Measurements from ENCODE around the gene SIN3B.
"Not testable (repeated sequence)": the region's sequence is repeated elsewhere in the genome, so short reads cannot be mapped to it uniquely, and the experiment has no call there.

The SIN3B gene

DNA sequence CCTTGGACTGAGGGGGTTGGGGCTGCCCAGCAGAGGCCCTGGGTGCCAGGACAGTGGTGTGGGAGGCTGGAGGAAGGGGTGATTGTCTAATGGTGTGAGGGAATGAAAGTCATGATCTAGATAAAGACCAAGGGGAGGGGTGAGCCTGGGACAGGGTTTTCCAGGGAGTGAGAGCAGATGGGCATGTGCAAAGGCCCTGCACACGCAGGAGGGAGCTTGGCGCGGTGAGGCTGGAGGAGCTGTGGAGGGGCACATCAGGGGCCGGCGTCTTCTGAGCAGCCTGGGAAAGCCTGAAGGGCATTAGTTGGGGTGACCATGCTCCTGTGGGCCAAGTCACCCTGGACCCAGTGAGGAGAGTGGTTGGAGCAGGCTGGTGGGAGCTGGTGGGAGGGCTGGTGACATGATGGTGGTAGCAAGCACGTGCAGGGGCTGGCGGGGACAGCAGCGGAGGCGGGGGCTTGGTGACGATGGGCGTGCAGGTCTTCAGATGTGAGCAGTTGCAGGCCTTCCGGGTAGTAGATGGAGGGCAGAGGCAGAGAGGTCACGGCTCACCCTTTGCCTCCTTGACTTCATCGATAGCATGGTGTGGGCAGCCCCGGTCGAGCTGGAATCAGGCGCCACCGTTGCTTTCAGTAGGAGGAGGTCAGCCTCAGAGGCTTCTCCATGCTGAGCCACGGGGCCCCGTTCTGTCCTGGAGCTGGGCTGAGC lies 39.4 kb downstream of the SIN3B start:
- in situ Hi-C loops (cut with MboI; ENCODE audit: low sequenced_read_pairs) = no loop called here

DNA sequence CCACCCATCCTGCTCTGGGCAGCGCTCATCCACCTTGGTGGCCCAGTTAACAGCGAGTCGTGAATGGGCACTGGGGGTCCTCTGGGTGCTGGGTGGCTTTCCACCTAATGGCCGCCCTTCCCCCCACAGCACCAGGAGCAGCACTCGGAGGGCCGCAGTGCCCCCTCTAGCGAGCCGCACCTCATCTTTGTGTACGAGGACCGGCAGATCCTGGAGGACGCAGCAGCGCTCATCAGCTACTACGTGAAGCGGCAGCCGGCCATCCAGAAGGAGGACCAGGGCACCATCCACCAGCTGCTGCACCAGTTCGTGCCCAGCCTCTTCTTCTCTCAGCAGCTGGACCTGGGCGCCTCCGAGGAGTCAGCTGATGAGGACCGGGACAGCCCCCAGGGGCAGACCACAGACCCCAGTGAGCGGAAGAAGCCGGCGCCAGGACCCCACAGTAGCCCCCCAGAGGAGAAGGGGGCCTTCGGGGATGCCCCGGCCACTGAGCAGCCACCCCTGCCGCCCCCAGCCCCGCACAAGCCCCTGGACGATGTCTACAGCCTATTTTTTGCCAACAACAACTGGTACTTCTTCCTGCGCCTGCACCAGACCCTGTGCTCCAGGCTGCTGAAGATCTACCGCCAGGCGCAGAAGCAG lies 40.3 kb downstream of the SIN3B start:
- in situ Hi-C loops (cut with MboI; ENCODE audit: low sequenced_read_pairs) = no loop called here

DNA sequence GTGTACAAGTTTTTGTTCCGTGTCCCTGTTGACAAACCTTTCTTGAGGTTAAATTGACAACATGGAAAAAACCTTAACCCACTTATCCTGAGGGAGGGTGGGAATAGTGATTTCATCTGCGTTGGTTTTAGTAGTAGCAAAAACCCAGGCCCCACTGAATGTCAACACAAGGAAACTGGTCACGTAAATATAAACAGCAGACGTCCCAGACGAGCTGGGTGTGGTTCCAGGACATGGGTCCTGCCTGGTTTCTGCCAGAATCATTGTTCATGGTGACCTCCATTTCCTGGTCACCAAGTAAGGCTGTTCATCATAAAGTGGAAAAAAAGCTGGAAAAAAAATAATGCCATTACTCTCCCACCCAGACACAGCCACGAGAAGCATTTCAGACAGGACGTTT lies 42.7 kb downstream of the SIN3B start:
- in situ Hi-C loops (cut with MboI; ENCODE audit: low sequenced_read_pairs) = no loop called here

DNA sequence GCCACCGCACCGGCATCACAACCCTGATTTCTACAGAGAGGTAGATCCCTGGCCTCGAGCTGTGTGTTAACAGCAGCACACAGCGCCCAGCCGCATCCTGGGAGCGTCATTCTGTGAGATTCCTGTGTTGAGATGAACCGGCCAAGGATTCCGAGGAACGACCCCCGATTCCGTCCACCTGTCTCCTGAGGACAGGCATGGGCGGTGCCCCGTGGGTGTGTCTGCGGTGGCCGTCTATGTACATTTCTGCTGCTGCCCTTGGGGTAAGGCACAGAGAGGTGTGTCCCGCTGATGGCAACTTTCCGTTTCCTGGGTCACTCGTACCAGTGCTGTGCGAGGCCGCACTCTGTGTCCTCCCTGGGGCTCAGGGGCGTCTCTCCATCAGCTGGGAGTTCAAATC lies 43.5 kb downstream of the SIN3B start:
- in situ Hi-C loops (cut with MboI; ENCODE audit: low sequenced_read_pairs) = no loop called here

DNA sequence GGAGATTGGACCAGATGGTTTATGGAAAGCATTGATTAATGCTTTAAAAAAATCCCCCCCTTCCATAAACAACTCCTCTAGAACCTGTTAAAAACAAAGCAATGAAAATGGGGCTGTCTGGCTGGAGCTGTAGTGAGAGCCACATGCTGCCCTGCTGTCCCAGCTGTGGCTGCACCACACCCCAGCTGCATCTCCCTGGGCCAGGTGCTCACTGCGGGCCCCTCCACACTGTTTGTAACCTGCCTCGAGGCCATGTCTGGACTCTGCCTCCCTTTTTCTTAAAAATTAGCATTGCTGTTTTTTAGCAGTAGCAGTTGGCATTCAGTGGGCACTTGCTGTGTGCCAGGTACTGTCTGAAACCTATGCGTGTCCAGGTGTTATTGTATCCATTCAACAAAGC lies 44.4 kb downstream of the SIN3B start:
- in situ Hi-C loops (cut with MboI; ENCODE audit: low sequenced_read_pairs) = no loop called here

DNA sequence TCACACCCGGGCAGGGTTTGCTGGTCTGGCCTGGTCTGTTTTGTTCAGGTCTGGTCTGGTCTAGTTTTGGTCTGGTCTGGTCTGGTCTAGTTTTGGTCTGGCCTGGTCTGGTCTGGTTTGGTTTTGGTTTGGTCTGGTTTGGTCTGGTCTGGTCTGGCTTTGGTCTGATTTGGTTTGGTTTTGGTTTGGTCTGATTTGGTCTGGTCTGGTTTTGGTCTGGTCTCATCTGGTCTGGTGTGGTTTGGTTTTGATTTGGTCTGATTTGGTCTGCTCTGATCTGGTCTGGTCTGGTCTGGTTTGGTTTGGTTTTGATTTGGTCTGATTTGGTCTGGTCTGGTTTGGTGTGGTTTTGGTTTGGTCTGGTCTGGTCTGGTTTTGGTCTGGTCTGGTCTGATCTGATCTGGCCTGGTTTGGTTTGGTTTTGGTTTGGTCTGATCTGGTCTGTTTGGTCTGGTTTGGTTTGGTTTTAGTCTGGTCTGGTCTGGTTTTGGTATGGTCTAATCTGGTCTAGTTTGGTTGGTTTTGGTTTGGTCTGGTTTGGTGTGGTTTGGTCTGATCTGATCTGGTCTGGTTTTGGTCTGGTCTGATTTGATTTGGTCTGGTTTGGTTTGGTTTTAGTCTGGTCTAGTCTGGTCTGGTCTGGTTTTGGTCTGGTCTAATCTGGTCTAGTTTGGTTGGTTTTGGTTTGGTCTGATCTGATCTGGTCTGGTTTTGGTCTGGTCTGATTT lies 45.2 kb downstream of the SIN3B start:
- in situ Hi-C loops (cut with MboI; ENCODE audit: low sequenced_read_pairs) = no loop called here

DNA sequence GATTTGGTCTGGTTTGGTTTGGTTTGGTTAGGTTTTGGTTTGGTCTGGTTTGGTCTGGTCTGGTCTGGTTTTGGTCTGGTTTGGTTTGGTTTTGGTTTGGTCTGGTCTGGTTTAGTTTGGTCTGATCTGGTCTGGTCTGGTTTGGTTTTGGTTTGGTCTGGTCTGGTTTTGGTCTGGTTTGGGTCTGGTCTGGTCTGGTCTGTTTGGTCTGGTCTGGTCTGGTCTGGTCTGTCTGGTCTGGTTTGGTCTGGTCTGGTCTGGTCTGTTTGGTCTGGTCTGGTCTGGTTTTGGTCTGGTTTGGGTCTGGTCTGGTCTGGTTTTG lies 45.7 kb downstream of the SIN3B start:
- in situ Hi-C loops (cut with MboI; ENCODE audit: low sequenced_read_pairs) = not testable (repeated sequence)

DNA sequence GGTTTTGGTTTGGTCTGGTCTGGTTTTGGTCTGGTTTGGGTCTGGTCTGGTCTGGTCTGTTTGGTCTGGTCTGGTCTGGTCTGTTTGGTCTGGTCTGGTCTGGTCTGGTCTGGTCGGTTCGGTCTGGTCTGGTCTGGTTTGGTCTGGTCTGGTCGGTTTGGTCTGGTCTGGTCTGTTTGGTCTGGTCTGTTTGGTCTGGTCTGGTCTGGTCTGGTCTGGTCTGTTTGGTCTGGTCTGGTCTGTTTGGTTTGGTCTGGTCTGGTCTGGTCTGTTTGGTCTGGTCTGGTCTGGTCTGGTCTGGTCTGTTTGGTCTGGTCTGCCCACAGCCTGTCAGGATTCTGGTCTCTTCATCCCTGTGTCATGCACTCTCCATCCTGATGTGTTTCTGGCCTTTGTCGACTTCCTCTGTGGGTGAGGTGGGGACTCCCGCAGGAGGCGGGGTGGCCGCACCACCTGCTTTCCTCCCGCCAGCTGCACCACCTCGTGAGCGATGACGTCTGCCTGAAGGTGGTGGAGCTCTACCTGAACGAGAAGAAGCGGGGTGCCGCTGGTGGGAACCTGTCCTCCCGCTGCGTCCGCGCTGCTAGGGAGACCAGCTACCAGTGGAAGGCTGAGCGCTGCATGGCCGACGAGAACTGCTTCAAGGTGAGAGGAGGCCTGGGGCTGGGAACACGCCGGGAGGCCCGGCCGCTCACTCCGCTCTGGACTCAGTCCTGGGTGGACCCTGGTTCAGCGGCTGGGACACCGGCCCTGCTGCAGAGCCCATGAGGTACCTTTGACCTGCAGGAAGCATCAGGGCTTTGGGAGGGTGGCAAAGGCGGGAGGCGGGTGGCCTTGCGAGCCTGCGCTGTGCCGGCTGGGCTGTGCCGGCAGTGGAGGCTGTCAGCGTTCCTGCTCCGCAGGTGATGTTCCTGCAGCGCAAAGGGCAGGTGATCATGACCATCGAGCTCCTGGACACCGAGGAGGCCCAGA lies 46.7 kb downstream of the SIN3B start:
- in situ Hi-C loops (cut with MboI; ENCODE audit: low sequenced_read_pairs) = no loop called here

DNA sequence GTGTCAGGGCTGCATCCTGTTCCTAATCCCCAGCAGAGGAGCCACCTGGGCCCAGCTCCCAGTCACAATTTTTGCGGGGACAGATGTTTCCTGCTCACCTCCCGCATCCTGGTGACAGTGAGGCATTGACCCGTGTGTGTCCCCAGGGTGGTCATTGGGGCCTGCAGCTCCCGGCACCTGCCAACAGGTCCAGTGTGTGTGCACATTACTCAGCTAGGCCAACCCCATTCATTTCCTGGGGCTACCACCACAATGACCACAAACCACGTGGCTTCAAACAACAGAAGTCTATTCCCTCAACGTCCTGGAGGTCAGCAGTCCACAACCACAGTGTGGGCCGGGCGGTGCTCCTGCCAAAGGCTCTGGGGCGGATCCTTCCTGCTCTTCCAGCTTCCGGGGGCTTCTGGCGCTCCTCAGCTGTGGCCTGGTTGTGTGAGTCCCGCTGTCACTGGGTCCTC lies 47.7 kb downstream of the SIN3B start:
- in situ Hi-C loops (cut with MboI; ENCODE audit: low sequenced_read_pairs) = no loop called here

DNA sequence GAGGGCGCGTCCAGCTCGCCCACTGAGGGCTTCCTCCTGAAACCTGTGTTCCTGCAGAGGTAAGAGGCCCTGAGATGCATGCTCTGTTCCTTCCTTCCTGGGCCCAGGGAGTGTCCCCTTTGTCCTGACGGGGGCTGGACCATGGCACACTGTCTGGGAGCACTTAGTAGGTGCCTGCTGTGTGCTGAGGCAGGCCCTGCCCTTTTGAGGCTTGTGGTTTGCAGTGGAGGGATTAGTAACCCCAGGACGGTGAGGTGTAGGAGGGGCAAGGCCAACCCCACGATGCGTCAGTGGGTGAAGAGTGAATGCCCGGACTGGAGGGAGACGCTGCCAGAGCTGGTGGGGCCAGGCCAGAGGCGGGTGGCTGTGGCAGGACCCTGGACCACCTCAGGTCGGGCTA lies 48.4 kb downstream of the SIN3B start:
- in situ Hi-C loops (cut with MboI; ENCODE audit: low sequenced_read_pairs) = no loop called here

DNA sequence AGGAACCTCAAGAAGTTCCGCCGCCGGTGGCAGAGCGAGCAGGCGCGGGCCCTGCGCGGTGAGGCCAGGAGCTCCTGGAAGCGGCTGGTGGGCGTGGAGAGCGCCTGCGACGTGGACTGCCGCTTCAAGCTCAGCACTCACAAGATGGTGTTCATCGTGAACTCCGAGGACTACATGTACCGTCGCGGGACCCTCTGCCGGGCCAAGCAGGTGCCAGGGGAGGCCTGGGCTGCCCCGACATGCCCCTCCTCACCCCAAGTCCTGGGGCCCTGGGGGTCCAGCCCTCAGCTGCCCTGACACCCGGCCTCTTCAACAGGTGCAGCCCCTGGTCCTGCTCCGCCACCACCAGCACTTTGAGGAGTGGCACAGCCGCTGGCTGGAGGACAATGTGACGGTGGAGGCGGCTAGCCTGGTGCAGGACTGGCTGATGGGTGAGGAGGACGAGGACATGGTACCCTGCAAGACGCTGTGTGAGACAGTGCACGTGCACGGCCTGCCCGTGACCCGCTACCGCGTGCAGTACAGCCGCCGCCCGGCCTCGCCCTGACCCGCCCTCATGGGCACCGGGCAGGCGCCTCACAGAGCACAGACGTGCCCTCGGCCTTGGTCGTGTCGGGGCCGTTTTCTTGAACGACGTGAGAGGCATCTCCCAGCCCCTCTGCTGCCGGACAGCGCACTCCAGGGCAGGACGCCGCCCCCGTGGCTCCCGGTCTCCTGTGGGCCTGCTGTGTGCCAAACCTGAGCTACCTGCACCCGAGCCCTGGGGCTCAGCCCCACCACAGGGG lies 49.2 kb downstream of the SIN3B start:
- in situ Hi-C loops (cut with MboI; ENCODE audit: low sequenced_read_pairs) = no loop called here

DNA sequence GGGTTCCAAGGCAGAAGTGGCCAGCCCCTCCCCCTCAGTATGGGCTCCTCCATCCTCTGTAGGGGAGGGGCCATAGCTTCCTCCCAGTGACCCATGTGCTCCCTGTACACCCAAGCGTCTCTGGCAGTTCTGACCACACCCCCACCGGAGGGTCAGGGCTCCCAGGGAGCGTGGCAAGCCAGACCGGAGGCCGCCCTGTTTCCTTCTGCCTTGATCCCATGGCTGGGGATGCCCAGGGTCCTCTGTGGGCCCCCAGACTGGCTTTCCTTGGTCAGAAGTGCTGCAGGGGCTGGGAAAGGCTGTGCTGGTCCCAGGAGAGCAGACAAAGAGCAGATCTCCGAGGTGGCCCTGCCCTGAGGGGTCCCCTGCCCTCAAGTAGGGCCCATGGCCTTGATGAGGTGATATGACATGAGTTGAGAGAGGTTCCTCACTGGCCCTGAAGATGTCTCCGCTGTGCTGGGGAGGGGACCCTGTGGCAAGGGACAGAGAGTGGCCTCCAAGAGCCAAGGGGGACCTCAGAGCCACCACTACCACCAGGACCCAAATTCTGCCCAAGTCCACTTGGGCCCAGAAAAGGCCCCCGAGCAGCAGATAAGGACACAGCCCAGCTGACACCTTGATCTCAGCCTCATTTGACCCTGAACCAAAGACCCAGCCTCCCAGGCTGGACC lies 51.8 kb downstream of the SIN3B start:
- in situ Hi-C loops (cut with MboI; ENCODE audit: low sequenced_read_pairs) = no loop called here

DNA sequence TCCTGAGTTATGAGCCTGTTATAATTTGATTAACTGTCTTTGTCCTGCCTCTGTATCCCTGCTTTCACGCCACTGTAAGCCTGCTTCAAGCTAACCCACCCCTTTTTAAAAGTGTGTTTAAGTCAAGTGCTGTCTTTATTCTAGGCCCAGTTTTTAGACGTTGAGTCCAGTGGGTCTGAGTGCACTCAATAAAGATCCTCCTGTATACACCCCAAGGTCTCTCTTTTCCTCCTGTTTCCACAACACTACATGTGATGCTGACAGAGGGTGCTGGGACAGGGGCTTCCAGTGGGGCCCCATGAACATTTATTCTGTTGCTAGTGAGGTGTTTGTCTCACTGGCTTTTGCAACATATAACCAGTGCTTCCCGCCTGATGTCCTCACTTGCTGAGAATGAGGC lies 52.9 kb downstream of the SIN3B start:
- in situ Hi-C loops (cut with MboI; ENCODE audit: low sequenced_read_pairs) = no loop called here

DNA sequence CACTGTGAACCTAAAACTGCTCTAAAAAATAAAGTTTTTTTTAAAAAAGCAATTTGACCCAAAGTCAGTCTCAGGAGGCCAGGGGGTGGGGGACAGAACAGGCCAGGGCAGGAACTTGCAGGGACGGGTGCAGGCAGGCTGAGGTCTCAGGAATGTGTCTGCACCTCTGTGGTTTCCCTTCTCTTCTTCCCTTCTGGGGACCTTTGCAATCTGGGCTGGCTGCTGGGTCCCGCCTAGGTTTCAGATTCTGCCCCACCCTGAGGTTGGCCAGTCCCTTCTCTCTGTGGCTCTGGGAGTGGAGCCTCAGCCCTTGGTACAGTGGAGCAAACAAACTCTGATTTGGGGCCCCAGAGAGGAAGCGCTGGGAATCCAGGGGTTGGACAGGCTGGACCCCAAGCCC lies 54.3 kb downstream of the SIN3B start:
- in situ Hi-C loops (cut with MboI; ENCODE audit: low sequenced_read_pairs) = no loop called here

DNA sequence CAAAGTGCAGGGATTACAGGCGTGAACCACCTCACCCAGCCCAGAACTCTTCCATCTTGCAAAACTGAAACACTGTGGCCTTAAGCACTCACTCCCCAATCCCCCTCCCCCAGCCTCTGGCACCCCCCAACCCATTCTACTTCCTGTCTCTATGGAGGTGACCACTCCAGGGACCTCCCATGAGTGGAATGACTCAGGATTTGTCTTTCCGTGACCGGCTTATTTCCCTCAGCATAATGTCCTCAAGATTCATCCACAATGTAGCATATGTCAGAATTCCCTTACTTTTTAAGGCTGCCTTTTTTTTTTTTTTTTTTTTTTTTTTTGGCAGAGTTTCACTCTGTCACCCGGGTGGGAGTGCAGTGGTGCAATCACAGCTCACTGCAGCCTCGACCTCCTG lies 56.0 kb downstream of the SIN3B start:
- in situ Hi-C loops (cut with MboI; ENCODE audit: low sequenced_read_pairs) = no loop called here

DNA sequence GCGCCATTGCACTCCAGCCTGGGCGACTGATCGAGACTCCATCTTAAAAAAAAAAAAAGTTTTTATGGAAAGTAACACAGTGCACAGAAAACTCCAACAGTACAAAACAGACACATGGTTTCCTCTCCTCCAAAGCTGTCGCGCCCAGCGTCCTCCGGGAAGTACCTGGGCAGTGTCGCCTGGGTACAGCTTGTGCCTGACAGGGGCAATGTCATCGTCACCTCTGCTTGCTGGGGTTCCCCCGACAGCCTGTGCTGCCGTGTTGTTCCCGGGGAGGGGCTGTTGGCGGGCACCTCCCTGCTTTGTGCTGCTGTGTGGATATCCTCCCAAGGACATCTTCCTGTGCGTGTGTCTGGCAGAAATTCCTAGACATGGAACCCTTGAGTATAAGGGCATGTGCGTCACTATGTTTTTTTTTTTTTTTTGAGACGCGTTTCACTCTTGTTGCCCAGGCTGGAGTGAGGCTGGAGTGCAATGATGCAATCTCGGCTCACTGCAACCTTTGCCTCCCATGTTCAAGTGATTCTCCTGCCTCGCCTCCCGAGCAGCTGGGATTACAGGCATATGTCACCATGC lies 57.2 kb downstream of the SIN3B start:
- in situ Hi-C loops (cut with MboI; ENCODE audit: low sequenced_read_pairs) = no loop called here

DNA sequence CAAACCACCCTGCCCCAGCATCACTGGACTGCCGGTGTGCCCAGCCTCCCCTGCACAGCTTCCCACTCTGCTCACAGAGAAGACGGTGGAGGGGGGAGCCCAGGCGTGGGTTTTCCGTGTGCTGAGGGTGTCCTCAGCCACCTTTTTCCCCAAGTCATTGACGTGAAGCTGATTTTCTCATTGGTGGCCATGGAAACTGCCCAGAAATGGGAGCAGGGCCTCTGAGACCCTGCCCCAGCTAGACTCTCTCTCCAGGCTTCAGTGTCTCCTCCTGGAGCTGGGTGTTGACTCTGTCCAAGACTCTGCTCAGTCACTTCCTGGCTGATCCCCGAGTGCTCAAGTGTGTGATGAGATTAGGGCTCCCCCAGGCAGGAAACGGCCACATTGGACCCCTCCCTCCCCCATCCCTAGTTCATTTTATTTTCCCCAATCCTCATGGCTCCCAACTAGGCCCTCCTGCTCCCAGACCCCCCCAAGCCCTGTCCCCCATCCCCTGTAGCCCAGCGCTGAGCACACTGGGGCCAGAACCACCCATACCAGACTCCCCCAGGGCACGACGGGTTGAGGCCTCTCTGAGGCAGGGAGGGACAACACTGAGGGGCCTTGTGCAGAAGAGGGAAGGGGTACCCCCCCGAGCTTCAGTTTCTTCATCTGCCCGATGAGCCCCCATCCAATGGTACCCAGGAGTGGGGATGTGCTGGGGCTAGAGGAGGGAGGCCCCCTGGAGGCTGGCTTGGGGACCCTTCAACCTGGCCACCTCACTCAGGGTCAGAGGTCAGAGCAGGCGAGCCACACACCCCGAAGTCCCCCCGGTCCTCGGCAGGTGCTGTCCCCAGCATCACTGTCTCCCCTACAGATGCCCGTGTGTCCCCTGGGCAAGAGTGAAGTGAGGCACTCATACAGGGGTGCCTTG lies 58.4 kb downstream of the SIN3B start:
- in situ Hi-C loops (cut with MboI; ENCODE audit: low sequenced_read_pairs) = no loop called here

DNA sequence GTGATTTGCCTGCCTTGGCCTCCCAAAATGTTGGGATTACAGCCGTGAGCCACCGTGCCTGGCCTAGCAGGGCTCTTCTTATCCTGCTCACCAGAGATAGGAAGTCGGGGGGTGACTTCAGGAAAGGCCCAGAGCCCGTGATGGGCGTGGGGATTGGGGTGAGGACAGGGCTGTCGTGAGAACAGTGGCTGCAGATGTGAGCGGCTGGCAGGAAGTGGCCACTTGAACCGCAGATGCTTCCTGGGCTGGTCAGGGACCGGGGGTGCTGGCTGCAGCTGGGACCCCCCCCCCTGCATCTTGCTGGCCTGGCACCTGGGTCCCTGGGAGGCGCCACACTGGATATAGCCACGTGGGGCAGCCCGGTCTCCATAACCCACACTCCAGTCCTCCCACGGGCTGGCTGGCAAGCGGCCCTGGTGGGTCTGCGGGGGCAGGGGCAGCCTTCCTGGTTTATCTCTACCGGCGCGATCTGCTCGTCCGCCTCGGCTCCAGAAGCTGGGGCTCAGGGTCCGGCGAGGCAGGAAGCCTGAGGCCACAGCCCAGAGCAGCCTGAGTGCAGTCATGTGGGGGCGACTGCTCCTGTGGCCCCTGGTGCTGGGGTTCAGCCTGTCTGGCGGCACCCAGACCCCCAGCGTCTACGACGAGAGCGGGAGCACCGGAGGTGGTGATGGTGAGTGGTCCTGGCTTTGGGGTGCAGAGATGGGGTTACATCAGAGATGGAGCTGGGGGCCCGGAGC lies 59.6 kb downstream of the SIN3B start, which contains the start of gene F2RL3:
Gene F2RL3, plus strand, starts transcription at position 371 of the 737 bp plus-strand sequence. Its CDS starts 191 bp downstream, at position 562.
- in situ Hi-C loops (cut with MboI; ENCODE audit: low sequenced_read_pairs) = no loop called here

All from HL-60/S4 treated with retinoic acid at 250 ng/mL for 4 days and 3 days (cell line).